Nephron (organoid): ENCODE measurements around the gene F11R.
"Not testable (repeated sequence)": the region's sequence is repeated elsewhere in the genome, so short reads cannot be mapped to it uniquely, and the experiment has no call there.

Source experiments
- H3K27ac Mint-ChIP-seq, 3 experiments: 2 replicates each; pipeline ENCODE4 v1.8.0; 2020; ENCODE audit warnings: mixed read lengths in 3 of 3, mild to moderate bottlenecking in 2 of 3, moderate library complexity in 1 of 3
- H3K27me3 Mint-ChIP-seq: 2 replicates; pipeline ENCODE4 v1.8.0; 2021; ENCODE audit warnings: low read depth, mild to moderate bottlenecking, moderate library complexity, mixed read lengths
- H3K36me3 Mint-ChIP-seq: 2 replicates; pipeline ENCODE4 v1.8.0; 2020; ENCODE audit warnings: low read depth, mixed read lengths
- H3K4me1 Mint-ChIP-seq: 2 replicates; pipeline ENCODE4 v1.8.0; 2020; ENCODE audit warnings: mixed read lengths
- H3K4me3 Mint-ChIP-seq, 3 experiments: 2 replicates each; pipeline ENCODE4 v1.8.0; 2020; ENCODE audit warnings: mild to moderate bottlenecking in 3 of 3, mixed read lengths in 3 of 3, moderate library complexity in 2 of 3
- H3K9me3 Mint-ChIP-seq: 2 replicates; pipeline ENCODE4 v1.8.0; 2020; ENCODE audit warnings: mixed read lengths
- TF ChIP-seq, protein P1 (sequence below), 3 experiments: fragments of 200-600 bp; sonication (generic); IDR thresholded peaks; one replicate each; pipeline ENCODE4 v1.5.0; 2021; ENCODE audit warnings: antibody characterized with exemption in 3 of 3; ENCODE audit not compliant: unreplicated experiment in 3 of 3

F11R gene

DNA sequence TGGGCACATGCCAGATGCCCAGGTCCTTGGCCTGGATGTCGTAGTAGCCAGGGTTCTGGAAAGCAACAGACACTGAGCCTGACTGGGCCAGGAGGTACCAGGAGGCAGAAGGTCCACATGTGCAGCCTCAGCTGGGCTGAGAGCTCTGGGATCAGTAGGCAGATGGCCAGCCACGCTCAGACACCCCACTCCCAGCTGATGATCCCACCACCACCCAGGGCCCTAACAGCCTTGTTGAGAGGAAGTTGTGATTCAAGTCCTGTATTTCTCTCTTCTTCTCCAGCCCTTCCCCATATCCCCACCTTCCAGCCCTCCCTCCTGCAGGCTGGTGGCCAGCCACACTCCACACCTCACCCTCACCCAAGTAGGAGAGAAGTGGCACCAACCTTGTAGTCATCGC, 70.3 kb downstream of the F11R start:
- no peaks in the 10 kb centered on the region for H3K9me3 Mint-ChIP-seq
- no peaks in the 10 kb centered on the region for H3K27me3 Mint-ChIP-seq
- TF ChIP-seq, protein P1, sequence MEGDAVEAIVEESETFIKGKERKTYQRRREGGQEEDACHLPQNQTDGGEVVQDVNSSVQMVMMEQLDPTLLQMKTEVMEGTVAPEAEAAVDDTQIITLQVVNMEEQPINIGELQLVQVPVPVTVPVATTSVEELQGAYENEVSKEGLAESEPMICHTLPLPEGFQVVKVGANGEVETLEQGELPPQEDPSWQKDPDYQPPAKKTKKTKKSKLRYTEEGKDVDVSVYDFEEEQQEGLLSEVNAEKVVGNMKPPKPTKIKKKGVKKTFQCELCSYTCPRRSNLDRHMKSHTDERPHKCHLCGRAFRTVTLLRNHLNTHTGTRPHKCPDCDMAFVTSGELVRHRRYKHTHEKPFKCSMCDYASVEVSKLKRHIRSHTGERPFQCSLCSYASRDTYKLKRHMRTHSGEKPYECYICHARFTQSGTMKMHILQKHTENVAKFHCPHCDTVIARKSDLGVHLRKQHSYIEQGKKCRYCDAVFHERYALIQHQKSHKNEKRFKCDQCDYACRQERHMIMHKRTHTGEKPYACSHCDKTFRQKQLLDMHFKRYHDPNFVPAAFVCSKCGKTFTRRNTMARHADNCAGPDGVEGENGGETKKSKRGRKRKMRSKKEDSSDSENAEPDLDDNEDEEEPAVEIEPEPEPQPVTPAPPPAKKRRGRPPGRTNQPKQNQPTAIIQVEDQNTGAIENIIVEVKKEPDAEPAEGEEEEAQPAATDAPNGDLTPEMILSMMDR (IDR thresholded peaks at IDR 0.05; ENCODE audit: unreplicated experiment in 3 of 3): no peak
- H3K4me3 Mint-ChIP-seq: no peak overlapping the region
- no peaks in the 10 kb centered on the region for H3K36me3 Mint-ChIP-seq
- peaks cover 25% of the 10 kb centered on the region for H3K4me1 Mint-ChIP-seq
- no peak overlapping the region for H3K27ac Mint-ChIP-seq

DNA sequence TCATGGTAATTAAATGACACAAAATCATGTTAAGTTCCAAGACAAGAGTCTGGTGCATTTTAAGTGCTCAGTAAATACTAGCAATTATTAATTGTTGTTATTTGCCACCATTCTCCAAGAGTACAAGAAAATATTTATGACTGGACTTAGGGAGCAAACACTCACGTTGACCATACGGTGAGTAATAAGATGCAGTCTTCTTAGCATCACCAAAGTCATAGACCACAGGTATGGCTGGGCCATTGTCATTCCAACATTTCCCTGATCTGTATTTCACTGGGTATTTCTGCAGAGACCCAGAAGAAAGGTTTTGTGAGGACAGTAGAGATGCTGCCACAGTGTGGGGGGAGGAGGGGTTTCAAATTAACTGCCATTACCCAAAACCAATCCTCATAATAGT, 71.1 kb downstream of the F11R start:
- H3K27me3 Mint-ChIP-seq: no peaks in the 10 kb centered on the region
- H3K36me3 Mint-ChIP-seq: no peaks in the 10 kb centered on the region
- H3K4me1 Mint-ChIP-seq: peaks cover 25% of the 10 kb centered on the region
- H3K9me3 Mint-ChIP-seq: no peaks in the 10 kb centered on the region
- no peak overlapping the region for H3K4me3 Mint-ChIP-seq
- TF ChIP-seq, protein P1 (IDR thresholded peaks at IDR 0.05; ENCODE audit: unreplicated experiment in 3 of 3): no peak
- peak overlapping the region in 1 of 3 experiments; percentile 77 for H3K27ac Mint-ChIP-seq

DNA sequence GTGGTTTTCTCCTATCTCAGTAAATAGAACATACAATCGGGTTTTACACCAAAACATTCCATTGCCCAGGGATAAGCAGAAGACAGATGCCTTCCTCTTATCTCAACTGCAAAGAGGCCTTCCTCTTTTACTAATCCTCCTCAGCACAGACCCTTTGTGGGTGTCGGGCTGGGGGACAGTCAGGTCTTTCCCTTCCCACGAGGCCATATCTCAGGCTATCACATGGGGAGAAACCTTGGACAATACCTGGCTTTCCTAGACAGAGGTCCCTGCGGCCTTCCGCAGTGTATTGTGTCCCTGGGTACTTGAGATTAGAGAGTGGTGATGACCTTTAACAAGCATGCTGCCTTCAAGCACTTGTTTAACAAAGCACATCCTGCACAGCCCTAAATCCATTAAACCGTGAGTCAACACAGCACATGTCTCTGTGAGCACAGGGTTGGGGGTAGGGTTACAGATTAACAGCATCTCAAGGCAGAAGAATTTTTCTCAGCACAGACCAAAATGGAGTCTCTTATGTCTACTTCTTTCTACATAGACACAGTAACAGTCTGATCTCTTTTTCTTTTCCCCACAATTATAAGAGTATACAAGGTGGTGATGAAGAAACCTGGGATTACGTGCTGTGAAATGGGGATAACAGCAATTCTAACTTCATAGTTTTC, 71.6 kb downstream of the F11R start:
- H3K27ac Mint-ChIP-seq: peak overlapping the region in 1 of 3 experiments; percentile 77
- H3K9me3 Mint-ChIP-seq, H3K4me3 Mint-ChIP-seq, H3K36me3 Mint-ChIP-seq, H3K27me3 Mint-ChIP-seq: not testable (repeated sequence)
- peaks cover 25% of the 10 kb centered on the region for H3K4me1 Mint-ChIP-seq

DNA sequence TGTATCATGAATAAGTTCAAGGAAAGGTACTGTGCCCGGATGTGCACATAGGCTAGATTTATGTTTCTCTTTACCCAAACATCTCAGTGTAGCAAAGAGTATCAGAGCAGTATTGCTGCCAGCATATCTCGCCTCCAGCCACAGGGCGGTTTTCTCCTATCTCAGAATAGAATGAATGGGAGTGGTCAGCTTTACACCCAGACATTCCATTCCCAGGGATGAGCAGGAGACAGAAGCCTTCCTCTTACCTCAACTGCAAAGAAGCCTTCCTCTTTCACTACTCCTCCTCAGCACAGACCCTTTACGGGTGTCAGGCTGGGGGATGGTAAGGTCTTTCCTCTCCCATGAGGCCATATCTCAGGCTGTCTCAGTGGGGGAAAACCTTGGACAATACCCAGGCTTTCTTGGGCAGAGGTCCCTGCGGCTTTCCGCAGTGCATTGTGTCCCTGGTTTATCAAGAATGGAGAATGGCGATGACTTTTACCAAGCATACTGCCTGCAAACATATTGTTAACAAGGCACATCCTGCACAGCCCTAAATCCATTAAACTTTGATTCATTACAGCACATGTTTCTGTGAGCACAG, 73.7 kb downstream of the F11R start:
- peak overlapping the region in 2 of 3 experiments; percentile 42 to 65 for H3K27ac Mint-ChIP-seq
- peaks cover 24% of the 10 kb centered on the region for H3K4me1 Mint-ChIP-seq
- not testable (repeated sequence) for H3K36me3 Mint-ChIP-seq, H3K9me3 Mint-ChIP-seq, H3K27me3 Mint-ChIP-seq, H3K4me3 Mint-ChIP-seq

DNA sequence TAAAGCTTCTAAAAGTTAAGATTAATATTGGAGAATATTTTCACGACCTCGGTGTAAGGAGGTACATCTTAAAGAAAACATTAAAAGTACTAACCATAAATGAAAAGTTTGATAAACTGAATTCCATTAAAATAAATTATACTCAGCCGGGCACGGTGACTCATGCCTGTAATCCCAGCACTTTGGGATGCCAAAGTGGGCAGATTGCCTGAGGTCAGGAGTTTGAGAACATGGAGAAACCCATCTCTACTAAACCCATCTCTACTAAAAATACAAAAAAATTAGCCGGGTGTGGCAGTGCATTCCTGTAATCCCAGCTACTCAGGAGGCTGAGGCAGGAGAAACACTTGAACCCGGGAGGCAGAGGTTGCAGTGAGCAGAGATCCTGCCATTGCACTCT, 75.1 kb downstream of the F11R start:
- not testable (repeated sequence) for H3K4me3 Mint-ChIP-seq, H3K27me3 Mint-ChIP-seq, H3K27ac Mint-ChIP-seq, H3K36me3 Mint-ChIP-seq, H3K9me3 Mint-ChIP-seq
- H3K4me1 Mint-ChIP-seq: peaks cover 21% of the 10 kb centered on the region
